ENCODE results near the gene TTYH1.

GRCh38 chr19:54421169-54421516 lies 5.9 kb downstream of the TTYH1 start:
- TF ChIP-seq CTCF (IDR thresholded peaks at IDR 0.05), result no peak
- TF ChIP-seq POLR2A (IDR thresholded peaks at IDR 0.05), result no peak

All from adrenal gland (tissue), 5 donors.